HepG2 (cell line): ENCODE results near the gene RPS6KB2. TPM values are rescaled to one million over a fixed set of nuclear protein-coding genes. Genes with fewer than 3 reads are reported as not detected.

Source experiments
- JDP2 ChIP-seq: sonication (generic); formaldehyde crosslinking; IDR thresholded peaks from 2 replicates; pipeline ENCODE4 v1.8.1; 2022; ENCODE audit warnings: missing genetic modification reagents, borderline replicate concordance
- JUND ChIP-seq: sonication (generic); formaldehyde crosslinking; IDR thresholded peaks from 2 replicates; pipeline ENCODE4 v1.8.0; 2022; ENCODE audit warnings: mild to moderate bottlenecking, missing genetic modification reagents
- SPEN ChIP-seq: sonication (generic); formaldehyde crosslinking; IDR thresholded peaks from 2 replicates; pipeline ENCODE4 v1.5.1; 2020; ENCODE audit warnings: low read depth, mild to moderate bottlenecking, missing genetic modification reagents
- ZSCAN29 ChIP-seq: sonication (generic); formaldehyde crosslinking; conservative IDR thresholded peaks from 2 replicates; pipeline ENCODE4 v1.4.0; 2020; ENCODE audit warnings: mild to moderate bottlenecking, missing genetic modification reagents
- polyA plus RNA-seq, 8 experiments: library from polyadenylated mRNA; depleted of rRNA in 3 of 8; stranded (reverse) in 7 of 8; unstranded in 1 of 8; fragments of >200 nt; fragmentation: Illumina TruSeq in 4 of 8; extraction: Trizol in 4 of 8; gene quantifications; 2 replicates each; pipeline versions ENCODE4 v1.2.1 to v1.2.3, GENCODE V29; 2011 to 2016; ENCODE audit warnings: low read depth in 4 of 8, missing spikeins in 1 of 8, mixed read lengths in 1 of 8; ENCODE audit not compliant: insufficient read depth in 1 of 8
- total RNA-seq, 5 experiments: library from RNA; depleted of rRNA; stranded (reverse); fragments of >200 nt; fragmentation: Illumina TruSeq; extraction: Trizol; gene quantifications; 2 replicates each; pipeline ENCODE4 v1.2.3, GENCODE V29; 2016; ENCODE audit warnings: low read depth in 1 of 5
- TF ChIP-seq, protein P1 (sequence below): sonication (generic); formaldehyde crosslinking; IDR thresholded peaks from 2 replicates; pipeline ENCODE4 v1.4.0; 2020; ENCODE audit warnings: missing genetic modification reagents, borderline replicate concordance
- TF ChIP-seq, protein P2 (sequence below): IDR thresholded peaks from 2 replicates; pipeline ENCODE4 v1.6.1; 2016; ENCODE audit warnings: missing genetic modification reagents, missing compliant biosample characterization
- TF ChIP-seq, protein P3 (sequence below): sonication (generic); formaldehyde crosslinking; IDR thresholded peaks from 2 replicates; pipeline ENCODE4 v1.5.0; 2020; ENCODE audit warnings: missing genetic modification reagents
- TF ChIP-seq, protein P4 (sequence below): sonication (generic); formaldehyde crosslinking; IDR thresholded peaks from 2 replicates; pipeline ENCODE4 v1.5.0; 2020; ENCODE audit warnings: missing genetic modification reagents

The RPS6KB2 gene
- total and polyA plus RNA-seq, 2 of the 13 experiments (the other 11 are each of a cell fraction or from before 2014, with no cell fraction given) = 52.9 to 54.8 TPM

DNA sequence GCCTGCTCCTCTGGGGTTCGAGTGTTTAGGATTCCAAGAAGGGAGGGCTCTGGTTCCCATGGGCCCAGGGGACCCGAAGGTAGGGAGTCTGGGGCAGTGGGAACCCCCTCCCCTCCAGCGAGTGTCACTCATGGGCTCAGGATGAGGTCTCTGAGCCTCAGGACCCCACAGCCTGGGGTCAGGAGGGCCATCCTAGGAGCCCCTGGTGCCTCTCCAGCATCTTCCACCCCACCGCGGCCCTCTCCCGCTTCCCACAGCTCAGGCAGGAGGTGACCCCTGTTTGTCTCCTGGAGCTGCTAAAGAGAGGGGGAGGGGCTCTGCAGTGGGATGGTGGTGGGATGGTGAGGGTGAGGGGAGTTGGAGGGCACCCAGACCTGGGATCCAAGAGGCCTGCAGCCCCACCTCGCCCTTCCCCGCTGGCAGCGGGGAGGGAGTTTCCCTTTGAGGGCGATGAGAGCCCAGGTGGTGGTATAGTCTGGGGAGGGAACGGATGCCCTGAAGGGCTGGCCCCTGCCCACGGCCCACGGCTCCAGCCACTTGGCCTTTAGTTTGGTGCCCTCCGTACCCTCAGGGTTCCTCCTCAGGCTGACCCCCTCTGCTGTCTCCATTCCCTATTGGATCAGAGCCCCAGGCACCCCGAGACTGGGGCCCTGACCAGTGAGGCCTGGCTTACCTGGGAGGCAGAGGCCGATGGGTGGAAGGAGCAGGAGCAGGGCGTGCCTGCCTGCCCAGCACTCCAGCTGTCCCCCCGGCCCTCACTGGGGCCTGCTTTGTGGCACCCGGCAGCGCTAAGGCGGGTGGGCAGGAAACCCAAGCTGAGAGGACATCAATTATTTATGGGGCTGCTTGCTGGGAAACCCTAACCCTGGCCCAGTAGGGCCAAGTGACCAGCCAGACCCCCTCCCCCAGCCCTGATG is 25.8 kb downstream of the RPS6KB2 start (continued):
- TF ChIP-seq SPEN (CRISPR knock-in tag) = no peak
- TF ChIP-seq, protein P1, sequence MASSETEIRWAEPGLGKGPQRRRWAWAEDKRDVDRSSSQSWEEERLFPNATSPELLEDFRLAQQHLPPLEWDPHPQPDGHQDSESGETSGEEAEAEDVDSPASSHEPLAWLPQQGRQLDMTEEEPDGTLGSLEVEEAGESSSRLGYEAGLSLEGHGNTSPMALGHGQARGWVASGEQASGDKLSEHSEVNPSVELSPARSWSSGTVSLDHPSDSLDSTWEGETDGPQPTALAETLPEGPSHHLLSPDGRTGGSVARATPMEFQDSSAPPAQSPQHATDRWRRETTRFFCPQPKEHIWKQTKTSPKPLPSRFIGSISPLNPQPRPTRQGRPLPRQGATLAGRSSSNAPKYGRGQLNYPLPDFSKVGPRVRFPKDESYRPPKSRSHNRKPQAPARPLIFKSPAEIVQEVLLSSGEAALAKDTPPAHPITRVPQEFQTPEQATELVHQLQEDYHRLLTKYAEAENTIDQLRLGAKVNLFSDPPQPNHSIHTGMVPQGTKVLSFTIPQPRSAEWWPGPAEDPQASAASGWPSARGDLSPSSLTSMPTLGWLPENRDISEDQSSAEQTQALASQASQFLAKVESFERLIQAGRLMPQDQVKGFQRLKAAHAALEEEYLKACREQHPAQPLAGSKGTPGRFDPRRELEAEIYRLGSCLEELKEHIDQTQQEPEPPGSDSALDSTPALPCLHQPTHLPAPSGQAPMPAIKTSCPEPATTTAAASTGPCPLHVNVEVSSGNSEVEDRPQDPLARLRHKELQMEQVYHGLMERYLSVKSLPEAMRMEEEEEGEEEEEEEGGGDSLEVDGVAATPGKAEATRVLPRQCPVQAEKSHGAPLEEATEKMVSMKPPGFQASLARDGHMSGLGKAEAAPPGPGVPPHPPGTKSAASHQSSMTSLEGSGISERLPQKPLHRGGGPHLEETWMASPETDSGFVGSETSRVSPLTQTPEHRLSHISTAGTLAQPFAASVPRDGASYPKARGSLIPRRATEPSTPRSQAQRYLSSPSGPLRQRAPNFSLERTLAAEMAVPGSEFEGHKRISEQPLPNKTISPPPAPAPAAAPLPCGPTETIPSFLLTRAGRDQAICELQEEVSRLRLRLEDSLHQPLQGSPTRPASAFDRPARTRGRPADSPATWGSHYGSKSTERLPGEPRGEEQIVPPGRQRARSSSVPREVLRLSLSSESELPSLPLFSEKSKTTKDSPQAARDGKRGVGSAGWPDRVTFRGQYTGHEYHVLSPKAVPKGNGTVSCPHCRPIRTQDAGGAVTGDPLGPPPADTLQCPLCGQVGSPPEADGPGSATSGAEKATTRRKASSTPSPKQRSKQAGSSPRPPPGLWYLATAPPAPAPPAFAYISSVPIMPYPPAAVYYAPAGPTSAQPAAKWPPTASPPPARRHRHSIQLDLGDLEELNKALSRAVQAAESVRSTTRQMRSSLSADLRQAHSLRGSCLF (CRISPR knock-in tag) = no peak
- TF ChIP-seq, protein P2, sequence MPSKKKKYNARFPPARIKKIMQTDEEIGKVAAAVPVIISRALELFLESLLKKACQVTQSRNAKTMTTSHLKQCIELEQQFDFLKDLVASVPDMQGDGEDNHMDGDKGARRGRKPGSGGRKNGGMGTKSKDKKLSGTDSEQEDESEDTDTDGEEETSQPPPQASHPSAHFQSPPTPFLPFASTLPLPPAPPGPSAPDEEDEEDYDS (CRISPR knock-in tag) = no peak
- TF ChIP-seq, protein P3, sequence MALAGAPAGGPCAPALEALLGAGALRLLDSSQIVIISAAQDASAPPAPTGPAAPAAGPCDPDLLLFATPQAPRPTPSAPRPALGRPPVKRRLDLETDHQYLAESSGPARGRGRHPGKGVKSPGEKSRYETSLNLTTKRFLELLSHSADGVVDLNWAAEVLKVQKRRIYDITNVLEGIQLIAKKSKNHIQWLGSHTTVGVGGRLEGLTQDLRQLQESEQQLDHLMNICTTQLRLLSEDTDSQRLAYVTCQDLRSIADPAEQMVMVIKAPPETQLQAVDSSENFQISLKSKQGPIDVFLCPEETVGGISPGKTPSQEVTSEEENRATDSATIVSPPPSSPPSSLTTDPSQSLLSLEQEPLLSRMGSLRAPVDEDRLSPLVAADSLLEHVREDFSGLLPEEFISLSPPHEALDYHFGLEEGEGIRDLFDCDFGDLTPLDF (CRISPR knock-in tag) = no peak
- no peak for TF ChIP-seq ZSCAN29 (CRISPR knock-in tag)
- TF ChIP-seq JUND (CRISPR knock-in tag) = no peak
- TF ChIP-seq JDP2 = no peak
- TF ChIP-seq, protein P4, sequence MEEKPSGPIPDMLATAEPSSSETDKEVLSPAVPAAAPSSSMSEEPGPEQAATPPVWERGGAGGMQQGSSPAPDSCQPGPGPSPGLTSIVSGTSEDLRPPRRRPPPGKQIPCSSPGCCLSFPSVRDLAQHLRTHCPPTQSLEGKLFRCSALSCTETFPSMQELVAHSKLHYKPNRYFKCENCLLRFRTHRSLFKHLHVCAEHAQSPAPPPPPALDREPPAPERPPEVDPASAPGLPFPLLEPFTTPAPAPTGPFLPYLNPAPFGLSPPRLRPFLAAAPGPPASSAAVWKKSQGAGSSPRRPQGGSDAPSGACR = no peak
